K562 (cell line): ENCODE data around the gene CCT3. TPM values are rescaled to one million over a fixed set of nuclear protein-coding genes. Genes with fewer than 3 reads are reported as not detected.

Experiments used
- ATAC-seq: fragments of 200-7000 bp; cut with Tn5 transposase; 3 replicates; pipeline ENCODE4 v1.9.1; 2020; ENCODE audit warnings: moderate library complexity
- BruUV-seq: library from RNA; stranded (reverse); fragments of 400-500 nt; replicated peaks from 2 replicates; lab custom pipeline; 2021; lab: Mats Ljungman, UMichigan
- CTCF ChIA-PET: fragments of 300-600 bp; formaldehyde crosslinking; extraction: SDS; loops from one replicate; lab custom pipeline; 2021; ENCODE audit warnings: low intra/inter-chr PET ratio; lab: Yijun Ruan, JAX
- POLR2A ChIA-PET: fragments of 300-600, 350-650 bp; sonication (Branson Sonifier 250); formaldehyde crosslinking; extraction: SDS; loops from one replicate; lab custom pipeline; 2021; ENCODE audit warnings: antibody characterized with exemption, inconsistent platforms; lab: Yijun Ruan, JAX
- DNase-seq, 4 experiments: peaks; one replicate each; pipeline versions ENCODE4 v3.0.0 to v3.0.0-alpha.2; 2011 to 2018; ENCODE audit warnings: low spot score in 3 of 4, mixed read lengths in 3 of 4; ENCODE audit errors: extremely low read depth in 1 of 4
- FAIRE-seq: peaks from 2 replicates; lab custom pipeline; 2011; peaks lifted over from hg19 to GRCh38; lab: Jason Lieb, UNC
- H2AFZ ChIP-seq: 2 replicates; pipeline ENCODE4 v1.6.0; 2011; ENCODE audit warnings: low read depth, low read length, control low read depth, inconsistent platforms
- H3K27ac ChIP-seq: fragments of 200-600 bp; 3 replicates; pipeline ENCODE4 v1.8.0; 2011; ENCODE audit warnings: low read depth, mild to moderate bottlenecking, control low read depth, inconsistent platforms, low read length, moderate library complexity, mixed read lengths; ENCODE audit errors: extremely low read depth
- H3K27me3 ChIP-seq, 2 experiments: fragments of 300-600 bp in 1 of 2; 2 replicates in 1 of 2; 3 replicates in 1 of 2; pipeline versions ENCODE4 v1.6.0 to v1.8.0; 2011; ENCODE audit warnings: inconsistent platforms in 2 of 2, low read length in 2 of 2, mild to moderate bottlenecking in 1 of 2, mixed read lengths in 1 of 2, moderate library complexity in 1 of 2; ENCODE audit not compliant: control insufficient read depth in 2 of 2, insufficient read depth in 2 of 2
- H3K36me3 ChIP-seq: fragments of 300-600 bp; 3 replicates; pipeline ENCODE4 v1.8.0; 2011; ENCODE audit warnings: mild to moderate bottlenecking, low read length, inconsistent platforms; ENCODE audit not compliant: control insufficient read depth, insufficient read depth
- H3K4me1 ChIP-seq, 2 experiments: fragments of 200-600 bp in 1 of 2; replicated peaks in 1 of 2; 2 replicates in 1 of 2; 3 replicates in 1 of 2; pipeline versions ENCODE4 v1.5.1 to v1.8.0; 2011; ENCODE audit warnings: inconsistent platforms in 2 of 2, low read length in 2 of 2, mild to moderate bottlenecking in 1 of 2, mixed read lengths in 1 of 2, moderate library complexity in 1 of 2; ENCODE audit not compliant: control insufficient read depth in 2 of 2, insufficient read depth in 2 of 2
- H3K4me2 ChIP-seq: 2 replicates; pipeline ENCODE4 v1.6.1; 2011; ENCODE audit warnings: low read length, control low read depth, inconsistent platforms, mixed read lengths; ENCODE audit not compliant: insufficient read depth
- H3K4me3 ChIP-seq: fragments of 200-600 bp; sonication (generic), shearing (Covaris generic); 2 replicates; pipeline ENCODE4 v1.5.1; 2016; ENCODE audit warnings: control low read depth, inconsistent platforms
- H3K79me2 ChIP-seq: fragments of 200-600 bp; 3 replicates; pipeline ENCODE4 v1.8.0; 2011; ENCODE audit warnings: low read length, inconsistent platforms; ENCODE audit not compliant: control insufficient read depth, insufficient read depth
- H3K9ac ChIP-seq, 2 experiments: 2 replicates each; pipeline versions ENCODE4 v1.6.0 to v1.6.1; 2011; ENCODE audit warnings: low read depth in 2 of 2, low read length in 2 of 2, control low read depth in 1 of 2, inconsistent platforms in 1 of 2, mild to moderate bottlenecking in 1 of 2, mixed read lengths in 1 of 2; ENCODE audit not compliant: insufficient read depth in 1 of 2
- H3K9me1 ChIP-seq: one replicate; pipeline ENCODE4 v1.6.0; 2011; ENCODE audit warnings: inconsistent platforms, mild to moderate bottlenecking, low read length, moderate library complexity; ENCODE audit not compliant: control insufficient read depth, insufficient read depth
- H3K9me3 ChIP-seq: replicated peaks from 2 replicates; pipeline ENCODE4 v1.5.1; 2011; ENCODE audit warnings: low read depth, low read length, inconsistent platforms; ENCODE audit not compliant: control insufficient read depth, insufficient read depth
- H4K20me1 ChIP-seq: replicated peaks from 2 replicates; pipeline ENCODE4 v1.6.1; 2011; ENCODE audit warnings: low read length, inconsistent platforms, mixed read lengths; ENCODE audit not compliant: control insufficient read depth, insufficient read depth
- CEBPB ChIP-seq: fragments of 450-650 bp; IDR thresholded peaks from 2 replicates; pipeline ENCODE4 v1.6.1; 2016; ENCODE audit warnings: missing genetic modification characterization, missing compliant biosample characterization
- CEBPG ChIP-seq, 3 experiments: fragments of 200-800 bp in 1 of 3; sonication (Bioruptor generic) in 1 of 3; sonication (generic) in 1 of 3; formaldehyde crosslinking in 1 of 3; IDR thresholded peaks in 2 of 3; conservative IDR thresholded peaks in 1 of 3; 2 replicates each; pipeline versions ENCODE4 v1.6.1 to v1.8.0; 2016 to 2022; ENCODE audit warnings: missing compliant biosample characterization in 2 of 3, missing genetic modification characterization in 2 of 3, mild to moderate bottlenecking in 1 of 3, missing genetic modification reagents in 1 of 3
- TRIM24 ChIP-seq, 2 experiments: fragments of 450-650 bp; IDR thresholded peaks; 2 replicates each; pipeline ENCODE4 v1.6.1; 2016
- WGBS: fragments of 100-300 bp; shearing (Covaris generic); methylation state at CpG from one replicate; pipeline ENCODE4 v1.1.6; 2016; ENCODE audit warnings: low coverage, mixed read lengths; ENCODE audit not compliant: insufficient coverage; ENCODE audit errors: missing lambda C conversion rate; 5-methylcytosine and 5-hydroxymethylcytosine counted together
- in situ Hi-C: fragments of 300-500 bp; cut with MboI; formaldehyde crosslinking; loops from 4 replicates; pipeline ENCODE4 v1.15.0; 2018; ENCODE audit warnings: inconsistent platforms, mixed read lengths
- intact Hi-C: fragments of 100-400 bp; cut with micrococcal nuclease; formaldehyde crosslinking; loops from 2 replicates; pipeline ENCODE4 v1.14.2; 2022
- polyA plus RNA-seq, 8 experiments: library from polyadenylated mRNA; depleted of rRNA in 4 of 8; stranded (reverse) in 5 of 8; unstranded in 3 of 8; fragments of >200 nt; fragmentation: Nextera tagmentation in 2 of 8; fragmentation: Illumina TruSeq in 1 of 8; extraction: Ambion mirVana in 2 of 8; extraction: Trizol in 1 of 8; gene quantifications; 2 replicates each; pipeline versions ENCODE4 v1.2.1 to v1.2.3, GENCODE V29; 2011 to 2014; ENCODE audit warnings: inconsistent platforms in 1 of 8, missing spikeins in 1 of 8
- total RNA-seq, 7 experiments: library from RNA; depleted of rRNA in 6 of 7; stranded (reverse); fragments of >200 nt in 6 of 7; fragmentation: Illumina TruSeq in 2 of 7; extraction: Trizol in 2 of 7; gene quantifications; 2 replicates each; pipeline versions ENCODE4 v1.2.1 to v1.2.3, GENCODE V29; 2011 to 2021; ENCODE audit warnings: low replicate concordance in 1 of 7
- TF ChIP-seq, protein P1 (sequence below), 2 experiments: fragments of 450-650 bp in 1 of 2; sonication (generic) in 1 of 2; formaldehyde crosslinking in 1 of 2; IDR thresholded peaks in 1 of 2; conservative IDR thresholded peaks in 1 of 2; 2 replicates each; pipeline versions ENCODE4 v1.6.1 to v1.8.1; 2016 to 2023; ENCODE audit warnings: mild to moderate bottlenecking in 2 of 2, moderate library complexity in 2 of 2, inconsistent platforms in 1 of 2, missing genetic modification reagents in 1 of 2
- TF ChIP-seq, protein P2 (sequence below), 2 experiments: fragments of 450-650 bp in 1 of 2; sonication (generic) in 1 of 2; formaldehyde crosslinking in 1 of 2; IDR thresholded peaks; 2 replicates each; pipeline versions ENCODE4 v1.7.1 to v1.9.0; 2016 to 2022; ENCODE audit warnings: inconsistent platforms in 1 of 2, mild to moderate bottlenecking in 1 of 2, missing genetic modification reagents in 1 of 2

CCT3 gene
- total and polyA plus RNA-seq, 9 of the 15 experiments (the other 6 are each of a cell fraction or from before 2014, with no cell fraction given) = 475 to 1,167 (median 610) TPM

DNA sequence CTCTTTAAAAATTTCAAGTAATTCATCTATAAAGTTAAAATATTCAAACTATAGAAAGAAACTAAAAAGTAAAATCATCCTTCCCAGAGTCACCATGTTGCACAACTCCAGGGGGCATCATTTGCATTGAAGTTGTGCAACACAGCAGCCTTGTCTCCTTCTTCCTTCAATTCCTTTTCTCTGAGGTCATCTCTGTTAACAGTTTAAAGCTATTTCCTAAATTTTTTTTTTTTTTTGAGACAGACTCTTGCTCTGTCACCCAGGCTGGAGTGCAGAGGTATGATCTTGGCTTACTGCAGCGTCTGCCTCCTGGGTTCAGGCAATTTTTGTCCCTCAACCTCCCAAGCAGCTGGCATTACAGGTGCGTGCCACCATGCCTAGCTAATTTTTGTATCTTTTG, 38.1 kb upstream of the CCT3 start:
- DNase-seq (no peak), ATAC-seq (no peak), FAIRE-seq (no peak)
- H3K9ac ChIP-seq = no peak overlapping the region
- H3K4me1 ChIP-seq = peaks cover 8 to 15% of the 10 kb centered on the region in 2 experiments; a peak in 4 of 5 replicates
- H3K9me1 ChIP-seq = no peaks in the 10 kb centered on the region
- CTCF ChIA-PET = interaction anchor here (0.7 kb wide), 1 partner anchor 276 kb away, joined by 3 read pairs; no protein-coding TSS in a partner anchor
- intact Hi-C loops = no loop called here
- H3K27me3 ChIP-seq = peaks cover 0 to 8% of the 10 kb centered on the region in 2 experiments; a peak in 4 of 5 replicates
- in situ Hi-C loops = no loop called here
- H3K79me2 ChIP-seq = no peaks in the 10 kb centered on the region
- WGBS = 0% methylated on average over 2 of the region's 2 CpGs
- no peak overlapping the region for H2AFZ ChIP-seq
- H3K27ac ChIP-seq = no peak overlapping the region
- no peaks in the 10 kb centered on the region for H3K36me3 ChIP-seq
- no TSS peak for BruUV-seq
- POLR2A ChIA-PET = no interaction called here
- no peak overlapping the region for H3K4me2 ChIP-seq
- H3K4me3 ChIP-seq = no peak overlapping the region
- H4K20me1 ChIP-seq = 0 out of 2 replicates have a peak, but pooled peaks cover under 1% of the 10 kb centered on the region
- no peaks in the 10 kb centered on the region for H3K9me3 ChIP-seq
- TF ChIP-seq, protein P1, sequence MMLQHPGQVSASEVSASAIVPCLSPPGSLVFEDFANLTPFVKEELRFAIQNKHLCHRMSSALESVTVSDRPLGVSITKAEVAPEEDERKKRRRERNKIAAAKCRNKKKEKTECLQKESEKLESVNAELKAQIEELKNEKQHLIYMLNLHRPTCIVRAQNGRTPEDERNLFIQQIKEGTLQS (IDR thresholded peaks at IDR 0.05) = peak; percentile 33
- TF ChIP-seq, protein P1 (CRISPR knock-in tag; conservative IDR thresholded peaks at IDR 0.05) = no peak
- 0 out of 4 replicates have a peak, but pooled peaks of 1 of the 2 experiments have one; percentile 16 for TF ChIP-seq TRIM24 (IDR thresholded peaks at IDR 0.05)
- TF ChIP-seq CEBPB (tag) = peak; percentile 90
- TF ChIP-seq CEBPG (CRISPR knock-in tag; IDR thresholded peaks at IDR 0.05) = peak; percentile 72
- TF ChIP-seq CEBPG (tag; conservative IDR thresholded peaks at IDR 0.05 in 1 of 2, IDR thresholded peaks at IDR 0.05 in 1 of 2) = peak; percentile 61 to 67
- TF ChIP-seq, protein P2, sequence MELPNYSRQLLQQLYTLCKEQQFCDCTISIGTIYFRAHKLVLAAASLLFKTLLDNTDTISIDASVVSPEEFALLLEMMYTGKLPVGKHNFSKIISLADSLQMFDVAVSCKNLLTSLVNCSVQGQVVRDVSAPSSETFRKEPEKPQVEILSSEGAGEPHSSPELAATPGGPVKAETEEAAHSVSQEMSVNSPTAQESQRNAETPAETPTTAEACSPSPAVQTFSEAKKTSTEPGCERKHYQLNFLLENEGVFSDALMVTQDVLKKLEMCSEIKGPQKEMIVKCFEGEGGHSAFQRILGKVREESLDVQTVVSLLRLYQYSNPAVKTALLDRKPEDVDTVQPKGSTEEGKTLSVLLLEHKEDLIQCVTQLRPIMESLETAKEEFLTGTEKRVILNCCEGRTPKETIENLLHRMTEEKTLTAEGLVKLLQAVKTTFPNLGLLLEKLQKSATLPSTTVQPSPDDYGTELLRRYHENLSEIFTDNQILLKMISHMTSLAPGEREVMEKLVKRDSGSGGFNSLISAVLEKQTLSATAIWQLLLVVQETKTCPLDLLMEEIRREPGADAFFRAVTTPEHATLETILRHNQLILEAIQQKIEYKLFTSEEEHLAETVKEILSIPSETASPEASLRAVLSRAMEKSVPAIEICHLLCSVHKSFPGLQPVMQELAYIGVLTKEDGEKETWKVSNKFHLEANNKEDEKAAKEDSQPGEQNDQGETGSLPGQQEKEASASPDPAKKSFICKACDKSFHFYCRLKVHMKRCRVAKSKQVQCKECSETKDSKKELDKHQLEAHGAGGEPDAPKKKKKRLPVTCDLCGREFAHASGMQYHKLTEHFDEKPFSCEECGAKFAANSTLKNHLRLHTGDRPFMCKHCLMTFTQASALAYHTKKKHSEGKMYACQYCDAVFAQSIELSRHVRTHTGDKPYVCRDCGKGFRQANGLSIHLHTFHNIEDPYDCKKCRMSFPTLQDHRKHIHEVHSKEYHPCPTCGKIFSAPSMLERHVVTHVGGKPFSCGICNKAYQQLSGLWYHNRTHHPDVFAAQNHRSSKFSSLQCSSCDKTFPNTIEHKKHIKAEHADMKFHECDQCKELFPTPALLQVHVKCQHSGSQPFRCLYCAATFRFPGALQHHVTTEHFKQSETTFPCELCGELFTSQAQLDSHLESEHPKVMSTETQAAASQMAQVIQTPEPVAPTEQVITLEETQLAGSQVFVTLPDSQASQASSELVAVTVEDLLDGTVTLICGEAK (IDR thresholded peaks at IDR 0.05) = 0 out of 2 replicates have a peak, but pooled peaks have one; percentile 24
- TF ChIP-seq, protein P2 (CRISPR knock-in tag; IDR thresholded peaks at IDR 0.05) = no peak
